Fibroblast of lung (primary cell): Measurements from ENCODE around the gene RHOT2. TPM values are rescaled to one million over a fixed set of nuclear protein-coding genes. Genes with fewer than 3 reads are reported as not detected.
A peak's percentile ranks its signal among the peaks of the same experiment; 100 is the strongest.

ENCODE experiments used
- DNase-seq, 2 donors: peaks; one replicate each; pipeline versions ENCODE4 v3.0.0 to v3.0.0-alpha.2; 2010; ENCODE audit warnings: low read depth in 2 of 2
- H2AFZ ChIP-seq: 2 replicates; pipeline ENCODE4 v1.5.1; 2012; ENCODE audit warnings: low read length, control low read depth, inconsistent platforms
- H3K27ac ChIP-seq: 2 replicates; pipeline ENCODE4 v1.5.1; 2011; ENCODE audit warnings: low read length, control low read depth; ENCODE audit not compliant: insufficient read depth
- H3K27me3 ChIP-seq: 2 replicates; pipeline ENCODE4 v1.5.1; 2011; ENCODE audit warnings: mild to moderate bottlenecking, low read length; ENCODE audit not compliant: control insufficient read depth, insufficient read depth
- H3K36me3 ChIP-seq: 2 replicates; pipeline ENCODE4 v1.5.1; 2011; ENCODE audit warnings: low read length; ENCODE audit not compliant: control insufficient read depth, insufficient read depth
- H3K4me1 ChIP-seq: 2 replicates; pipeline ENCODE4 v1.5.1; 2011; ENCODE audit warnings: low read length; ENCODE audit not compliant: control insufficient read depth, insufficient read depth; ENCODE audit errors: extremely low read depth
- H3K4me2 ChIP-seq: 2 replicates; pipeline ENCODE4 v1.5.1; 2011; ENCODE audit warnings: low read length, control low read depth; ENCODE audit not compliant: insufficient read depth; ENCODE audit errors: extremely low read depth
- H3K4me3 ChIP-seq, 4 experiments: fragments of 200-600 bp in 1 of 4; sonication (generic) in 1 of 4; replicated peaks in 1 of 4; 2 replicates each; pipeline ENCODE4 v1.5.1; 2011 to 2016; ENCODE audit warnings: low read length in 4 of 4, low read depth in 3 of 4, mild to moderate bottlenecking in 3 of 4, control low read depth in 2 of 4, inconsistent platforms in 1 of 4, mixed read lengths in 1 of 4; ENCODE audit not compliant: insufficient read depth in 1 of 4; ENCODE audit errors: control extremely low read depth in 1 of 4
- H3K79me2 ChIP-seq: 2 replicates; pipeline ENCODE4 v1.5.1; 2012; ENCODE audit warnings: mild to moderate bottlenecking, low read length, inconsistent platforms; ENCODE audit not compliant: control insufficient read depth, insufficient read depth
- H3K9ac ChIP-seq: 2 replicates; pipeline ENCODE4 v1.5.1; 2011; ENCODE audit warnings: mild to moderate bottlenecking, low read length, control low read depth; ENCODE audit not compliant: insufficient read depth
- H3K9me3 ChIP-seq: 2 replicates; pipeline ENCODE4 v1.5.1; 2012; ENCODE audit warnings: low read depth, low read length; ENCODE audit not compliant: control insufficient read depth, insufficient read depth
- H4K20me1 ChIP-seq: 2 replicates; pipeline ENCODE4 v1.5.1; 2011; ENCODE audit warnings: low read length; ENCODE audit not compliant: control insufficient read depth, insufficient read depth; ENCODE audit errors: extremely low read depth
- EZH2 ChIP-seq: IDR thresholded peaks from 2 replicates; pipeline ENCODE4 v1.5.1; 2012; ENCODE audit warnings: low read length, control low read depth, mild to moderate bottlenecking; ENCODE audit errors: missing control alignments
- polyA plus RNA-seq, 2 donors: library from polyadenylated mRNA; depleted of rRNA in 1 of 2; stranded (reverse) in 1 of 2; unstranded in 1 of 2; fragments of >200 nt; gene quantifications; 2 replicates each; pipeline ENCODE4 v1.2.1, GENCODE V29; 2011 to 2012; ENCODE audit warnings: missing spikeins in 1 of 2
- total RNA-seq: library from RNA; depleted of rRNA; stranded (reverse); fragments of >200 nt; gene quantifications from 2 replicates; pipeline ENCODE4 v1.2.1, GENCODE V29; 2014
- TF ChIP-seq, protein P1 (sequence below), 2 donors: IDR thresholded peaks in 1 of 2; conservative IDR thresholded peaks in 1 of 2; 1 replicate in 1 of 2; 2 replicates in 1 of 2; pipeline ENCODE4 v1.5.1; 2011 to 2012; ENCODE audit warnings: low read length in 2 of 2, control low read depth in 1 of 2, inconsistent platforms in 1 of 2, low read depth in 1 of 2, mild to moderate bottlenecking in 1 of 2

Gene RHOT2
- total and polyA plus RNA-seq, 2 donors (not counting 1 experiment from before 2014, with no cell fraction given) = 29.6 to 35.4 TPM

DNA sequence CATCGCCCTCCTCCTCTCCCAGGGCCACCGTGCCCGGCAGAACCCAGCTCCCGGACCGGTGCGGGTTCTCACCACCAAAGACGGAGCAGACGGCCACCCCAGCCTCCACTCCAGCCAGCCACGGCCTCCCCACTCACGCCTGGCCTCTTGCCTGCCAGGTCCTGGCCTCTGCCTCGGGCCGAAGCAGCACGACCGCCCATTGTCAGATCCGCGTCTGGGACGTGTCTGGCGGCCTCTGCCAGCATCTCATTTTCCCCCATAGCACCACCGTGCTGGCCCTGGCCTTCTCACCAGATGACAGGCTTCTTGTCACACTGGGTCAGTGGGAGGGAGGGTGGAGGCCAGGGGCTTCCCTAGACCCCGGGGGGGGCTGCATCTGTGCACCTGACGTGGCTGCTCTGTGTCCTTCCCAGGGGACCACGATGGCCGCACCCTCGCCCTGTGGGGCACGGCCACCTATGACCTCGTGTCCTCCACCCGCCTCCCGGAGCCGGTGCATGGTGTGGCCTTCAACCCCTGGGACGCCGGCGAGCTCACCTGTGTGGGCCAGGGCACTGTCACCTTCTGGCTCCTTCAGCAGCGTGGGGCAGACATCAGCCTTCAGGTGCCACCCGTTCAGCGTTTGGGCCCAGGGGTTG lies 6.6 kb upstream of the RHOT2 start:
- H3K9ac ChIP-seq = peak overlapping the region; percentile 7
- no peaks in the 10 kb centered on the region for H3K27me3 ChIP-seq
- TF ChIP-seq, protein P1, sequence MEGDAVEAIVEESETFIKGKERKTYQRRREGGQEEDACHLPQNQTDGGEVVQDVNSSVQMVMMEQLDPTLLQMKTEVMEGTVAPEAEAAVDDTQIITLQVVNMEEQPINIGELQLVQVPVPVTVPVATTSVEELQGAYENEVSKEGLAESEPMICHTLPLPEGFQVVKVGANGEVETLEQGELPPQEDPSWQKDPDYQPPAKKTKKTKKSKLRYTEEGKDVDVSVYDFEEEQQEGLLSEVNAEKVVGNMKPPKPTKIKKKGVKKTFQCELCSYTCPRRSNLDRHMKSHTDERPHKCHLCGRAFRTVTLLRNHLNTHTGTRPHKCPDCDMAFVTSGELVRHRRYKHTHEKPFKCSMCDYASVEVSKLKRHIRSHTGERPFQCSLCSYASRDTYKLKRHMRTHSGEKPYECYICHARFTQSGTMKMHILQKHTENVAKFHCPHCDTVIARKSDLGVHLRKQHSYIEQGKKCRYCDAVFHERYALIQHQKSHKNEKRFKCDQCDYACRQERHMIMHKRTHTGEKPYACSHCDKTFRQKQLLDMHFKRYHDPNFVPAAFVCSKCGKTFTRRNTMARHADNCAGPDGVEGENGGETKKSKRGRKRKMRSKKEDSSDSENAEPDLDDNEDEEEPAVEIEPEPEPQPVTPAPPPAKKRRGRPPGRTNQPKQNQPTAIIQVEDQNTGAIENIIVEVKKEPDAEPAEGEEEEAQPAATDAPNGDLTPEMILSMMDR (conservative IDR thresholded peaks at IDR 0.05 in 1 of 2, IDR thresholded peaks at IDR 0.05 in 1 of 2; ENCODE audit: low read depth in 1 of 2, low read length in 2 of 2) = no peak
- TF ChIP-seq EZH2 = no peak
- no peaks in the 10 kb centered on the region for H3K9me3 ChIP-seq
- no peaks in the 10 kb centered on the region for H4K20me1 ChIP-seq
- no peak overlapping the region for H3K4me3 ChIP-seq
- H2AFZ ChIP-seq = no peak overlapping the region
- H3K4me2 ChIP-seq = no peak overlapping the region
- DNase-seq = no peak
- no peaks in the 10 kb centered on the region for H3K4me1 ChIP-seq
- peaks cover 10% of the 10 kb centered on the region for H3K36me3 ChIP-seq
- H3K79me2 ChIP-seq = no peaks in the 10 kb centered on the region
- no peak overlapping the region for H3K27ac ChIP-seq

DNA sequence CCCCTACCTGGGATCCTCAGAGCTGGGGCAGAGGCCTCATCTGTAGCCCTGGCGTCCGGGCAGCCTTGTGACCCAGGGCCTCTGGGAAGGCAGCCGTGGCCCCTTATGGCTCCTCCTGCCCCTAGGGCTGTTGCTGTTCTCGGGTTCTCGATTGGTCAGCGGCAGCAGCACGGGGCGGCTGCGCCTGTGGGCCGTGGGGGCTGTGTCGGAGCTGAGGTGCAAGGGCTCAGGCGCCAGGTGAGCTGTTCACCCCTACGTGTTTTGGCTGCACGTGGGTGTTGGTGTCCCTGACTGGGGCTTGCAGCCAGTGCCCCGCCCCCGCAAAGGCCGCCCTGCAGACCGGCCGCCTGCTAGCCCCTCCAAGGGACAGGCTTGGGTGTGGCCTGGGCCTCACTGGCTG lies 5.8 kb upstream of the RHOT2 start:
- H3K4me1 ChIP-seq = no peaks in the 10 kb centered on the region
- no peak for DNase-seq
- no peak overlapping the region for H3K9ac ChIP-seq
- H3K9me3 ChIP-seq = no peaks in the 10 kb centered on the region
- TF ChIP-seq EZH2 = no peak
- TF ChIP-seq, protein P1 (conservative IDR thresholded peaks at IDR 0.05 in 1 of 2, IDR thresholded peaks at IDR 0.05 in 1 of 2; ENCODE audit: low read depth in 1 of 2, low read length in 2 of 2) = no peak
- no peaks in the 10 kb centered on the region for H4K20me1 ChIP-seq
- no peak overlapping the region for H2AFZ ChIP-seq
- peaks cover 9% of the 10 kb centered on the region for H3K36me3 ChIP-seq
- H3K27me3 ChIP-seq = no peaks in the 10 kb centered on the region
- no peak overlapping the region for H3K27ac ChIP-seq
- no peak overlapping the region for H3K4me2 ChIP-seq
- H3K4me3 ChIP-seq = no peak overlapping the region
- no peaks in the 10 kb centered on the region for H3K79me2 ChIP-seq

DNA sequence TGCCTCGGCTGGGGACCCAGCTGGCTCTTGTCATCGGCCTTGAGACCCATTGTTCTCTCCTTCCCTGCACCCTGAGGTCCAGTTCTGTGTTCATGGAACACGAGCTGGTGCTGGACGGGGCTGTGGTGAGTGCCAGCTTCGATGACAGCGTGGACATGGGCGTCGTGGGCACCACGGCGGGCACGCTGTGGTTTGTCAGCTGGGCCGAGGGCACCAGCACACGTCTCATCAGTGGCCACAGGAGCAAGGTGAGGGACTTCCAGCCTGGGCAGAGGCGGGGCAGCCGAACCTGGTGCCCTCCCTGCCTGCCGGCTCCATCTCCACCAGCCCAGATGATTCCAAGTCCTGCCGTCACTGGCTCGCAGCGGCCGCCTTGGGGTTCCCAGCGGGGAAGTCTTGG lies 5.3 kb upstream of the RHOT2 start:
- Histone ChIP-seq H3K36me3 (peaks cover 7% of the 10 kb centered on the region), H3K27ac (no peak overlapping the region), H3K9ac (no peak overlapping the region), H3K79me2 (no peaks in the 10 kb centered on the region), H3K9me3 (no peaks in the 10 kb centered on the region), H2AFZ (no peak overlapping the region), H4K20me1 (no peaks in the 10 kb centered on the region), H3K4me2 (no peak overlapping the region), H3K4me3 (no peak overlapping the region), H3K4me1 (no peaks in the 10 kb centered on the region), H3K27me3 (no peaks in the 10 kb centered on the region)
- no peak for TF ChIP-seq EZH2
- TF ChIP-seq, protein P1 (conservative IDR thresholded peaks at IDR 0.05 in 1 of 2, IDR thresholded peaks at IDR 0.05 in 1 of 2; ENCODE audit: low read depth in 1 of 2, low read length in 2 of 2) = no peak
- no peak for DNase-seq
